ENCODE data around the gene SDK2. TPM values are rescaled to one million over a fixed set of nuclear protein-coding genes. Genes with fewer than 3 reads are reported as not detected.

SDK2 gene
- polyA plus RNA-seq, 3 donors, result 0.01 TPM; not detected in 2

DNA sequence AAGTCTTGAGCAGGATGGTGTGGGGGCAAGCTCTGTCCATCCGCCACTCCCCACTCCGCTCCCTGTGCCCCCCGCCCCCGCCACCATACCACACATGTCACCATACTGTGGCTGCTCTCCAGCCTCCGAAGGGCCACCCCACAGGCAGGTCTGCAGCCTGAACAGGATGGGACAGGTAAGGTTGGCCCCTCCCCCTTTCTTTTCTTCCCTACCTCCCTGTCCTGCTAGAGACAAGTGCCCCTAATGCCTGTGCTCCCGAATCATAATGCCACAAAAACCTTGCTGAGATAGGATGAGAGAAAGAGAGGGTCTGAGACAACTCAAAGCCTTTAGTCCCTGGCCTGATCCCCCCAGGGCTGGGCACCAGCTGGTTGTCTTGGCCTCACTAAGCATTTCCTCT, 84.7 kb downstream of the SDK2 start:
- TF ChIP-seq, protein P1, sequence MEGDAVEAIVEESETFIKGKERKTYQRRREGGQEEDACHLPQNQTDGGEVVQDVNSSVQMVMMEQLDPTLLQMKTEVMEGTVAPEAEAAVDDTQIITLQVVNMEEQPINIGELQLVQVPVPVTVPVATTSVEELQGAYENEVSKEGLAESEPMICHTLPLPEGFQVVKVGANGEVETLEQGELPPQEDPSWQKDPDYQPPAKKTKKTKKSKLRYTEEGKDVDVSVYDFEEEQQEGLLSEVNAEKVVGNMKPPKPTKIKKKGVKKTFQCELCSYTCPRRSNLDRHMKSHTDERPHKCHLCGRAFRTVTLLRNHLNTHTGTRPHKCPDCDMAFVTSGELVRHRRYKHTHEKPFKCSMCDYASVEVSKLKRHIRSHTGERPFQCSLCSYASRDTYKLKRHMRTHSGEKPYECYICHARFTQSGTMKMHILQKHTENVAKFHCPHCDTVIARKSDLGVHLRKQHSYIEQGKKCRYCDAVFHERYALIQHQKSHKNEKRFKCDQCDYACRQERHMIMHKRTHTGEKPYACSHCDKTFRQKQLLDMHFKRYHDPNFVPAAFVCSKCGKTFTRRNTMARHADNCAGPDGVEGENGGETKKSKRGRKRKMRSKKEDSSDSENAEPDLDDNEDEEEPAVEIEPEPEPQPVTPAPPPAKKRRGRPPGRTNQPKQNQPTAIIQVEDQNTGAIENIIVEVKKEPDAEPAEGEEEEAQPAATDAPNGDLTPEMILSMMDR (IDR thresholded peaks at IDR 0.05), result no peak
- Histone ChIP-seq H3K27ac (ENCODE audit: low read depth in 1 of 2, low read length in 2 of 2) (no peak overlapping the region), H3K4me2 (replicated peaks; ENCODE audit: extremely low read depth, low read length, poor library complexity, severe bottlenecking) (no peak overlapping the region), H3K4me1 (ENCODE audit: control insufficient read depth in 1 of 2, insufficient read depth in 2 of 2, low read length in 2 of 2) (no peaks in the 10 kb centered on the region), H3K27me3 (ENCODE audit: control insufficient read depth in 2 of 2, insufficient read depth in 2 of 2, low read length in 2 of 2) (no peaks in the 10 kb centered on the region), H2AFZ (ENCODE audit: insufficient read depth, low read depth, low read length, poor library complexity, severe bottlenecking) (no peak overlapping the region), H3K36me3 (replicated peaks in 1 of 2; ENCODE audit: control insufficient read depth in 1 of 2, insufficient read depth in 2 of 2, low read length in 2 of 2) (no peaks in the 10 kb centered on the region), H3K9ac (ENCODE audit: insufficient read depth, low read length, poor library complexity, severe bottlenecking) (no peak overlapping the region), H3K79me2 (ENCODE audit: insufficient read depth, low read length) (no peaks in the 10 kb centered on the region), H4K20me1 (ENCODE audit: insufficient read depth, low read length) (no peaks in the 10 kb centered on the region), H3K9me3 (replicated peaks in 1 of 2; ENCODE audit: control insufficient read depth in 1 of 2, insufficient read depth in 1 of 2, low read length in 2 of 2) (no peaks in the 10 kb centered on the region), H3K4me3 (replicated peaks in 1 of 3; ENCODE audit: low read depth in 2 of 3, low read length in 3 of 3) (no peak overlapping the region)
- Mint-ChIP-seq H3K4me1 (no peaks in the 10 kb centered on the region), H3K27me3 (ENCODE audit: low read depth in 3 of 3) (peaks cover 2 to 14% (median 6%) of the 10 kb centered on the region in 3 donors), H3K4me3 (no peak overlapping the region), H3K36me3 (no peaks in the 10 kb centered on the region), H3K9me3 (peaks cover 0 to 2% (median 0%) of the 10 kb centered on the region in 7 donors), H3K27ac (no peak overlapping the region)
- no peak for DNase-seq
- WGBS (ENCODE audit: insufficient coverage), result 60% methylated on average over 1 of the region's 6 CpGs
- intact Hi-C loops (cut with micrococcal nuclease), result no loop called here

DNA sequence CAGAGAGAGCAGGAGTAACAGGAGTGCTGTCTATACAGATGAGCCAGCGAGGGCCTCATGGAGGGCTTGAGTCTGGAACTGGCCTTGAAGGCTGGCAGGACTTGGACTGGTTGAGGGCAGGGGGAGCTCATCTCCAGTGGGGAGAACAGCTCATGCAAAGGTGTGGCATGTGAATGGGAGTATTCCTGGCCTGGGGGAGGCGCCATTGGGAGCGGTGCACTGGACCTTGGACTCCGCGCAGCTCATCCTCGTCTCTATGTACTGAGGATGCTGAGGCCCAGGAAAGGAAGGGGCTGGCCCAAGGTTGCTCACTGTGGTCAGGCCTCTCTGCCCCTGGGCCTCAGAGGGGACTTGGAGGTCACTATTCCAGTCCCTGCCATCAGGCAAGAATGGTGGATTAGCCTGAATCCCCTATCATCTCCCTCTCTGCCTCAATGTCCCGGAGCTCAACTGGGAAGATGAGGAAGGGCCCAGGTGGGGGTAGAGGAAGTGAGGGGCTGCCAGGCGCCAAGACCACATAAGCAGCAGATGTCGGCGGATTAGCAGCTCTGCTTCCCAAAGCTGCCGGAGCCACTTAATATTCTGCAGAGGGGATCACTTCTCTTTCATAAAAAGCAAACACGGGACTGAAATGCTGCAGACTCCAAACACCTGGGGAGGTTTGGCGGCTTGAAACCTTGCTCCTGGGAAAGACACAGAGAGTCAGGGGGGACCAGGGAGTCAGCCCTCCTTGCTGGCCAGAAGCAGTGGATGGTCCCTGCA, 88.9 kb downstream of the SDK2 start:
- Histone ChIP-seq H3K27me3 (ENCODE audit: control insufficient read depth in 2 of 2, insufficient read depth in 2 of 2, low read length in 2 of 2) (no peaks in the 10 kb centered on the region), H3K4me1 (ENCODE audit: control insufficient read depth in 1 of 2, insufficient read depth in 2 of 2, low read length in 2 of 2) (peaks cover 0 to 7% of the 10 kb centered on the region in 2 donors), H3K4me3 (replicated peaks in 1 of 3; ENCODE audit: low read depth in 2 of 3, low read length in 3 of 3) (no peak overlapping the region), H3K36me3 (replicated peaks in 1 of 2; ENCODE audit: control insufficient read depth in 1 of 2, insufficient read depth in 2 of 2, low read length in 2 of 2) (no peaks in the 10 kb centered on the region), H3K4me2 (replicated peaks; ENCODE audit: extremely low read depth, low read length, poor library complexity, severe bottlenecking) (no peak overlapping the region), H4K20me1 (ENCODE audit: insufficient read depth, low read length) (no peaks in the 10 kb centered on the region), H3K9ac (ENCODE audit: insufficient read depth, low read length, poor library complexity, severe bottlenecking) (no peak overlapping the region), H3K9me3 (replicated peaks in 1 of 2; ENCODE audit: control insufficient read depth in 1 of 2, insufficient read depth in 1 of 2, low read length in 2 of 2) (no peaks in the 10 kb centered on the region), H2AFZ (ENCODE audit: insufficient read depth, low read depth, low read length, poor library complexity, severe bottlenecking) (no peak overlapping the region), H3K79me2 (ENCODE audit: insufficient read depth, low read length) (no peaks in the 10 kb centered on the region), H3K27ac (ENCODE audit: low read depth in 1 of 2, low read length in 2 of 2) (no peak overlapping the region)
- Mint-ChIP-seq H3K27me3 (ENCODE audit: low read depth in 3 of 3) (peaks cover 5 to 12% (median 6%) of the 10 kb centered on the region in 3 donors), H3K9me3 (peaks cover 0 to 6% (median 2%) of the 10 kb centered on the region in 7 donors), H3K27ac (no peak overlapping the region), H3K36me3 (no peaks in the 10 kb centered on the region), H3K4me3 (no peak overlapping the region), H3K4me1 (peaks cover 7% of the 10 kb centered on the region)
- TF ChIP-seq, protein P1 (IDR thresholded peaks at IDR 0.05), result no peak
- DNase-seq, result no peak
- WGBS (ENCODE audit: insufficient coverage), result 72% methylated on average over 4 of the region's 13 CpGs
- intact Hi-C loops (cut with micrococcal nuclease), result no loop called here
